Sigmoid colon (tissue), 7 donors: Measurements from ENCODE around the gene MEGF11. TPM values are rescaled to one million over a fixed set of nuclear protein-coding genes. Genes with fewer than 3 reads are reported as not detected.

Source experiments
- DNase-seq: peaks from one replicate; pipeline ENCODE4 v3.0.0-alpha.2; 2019
- H3K27ac ChIP-seq, 4 donors: fragments of 200-600 bp; sonication (generic); one replicate each; pipeline ENCODE4 v1.5.1; 2016 to 2019; ENCODE audit warnings: mild to moderate bottlenecking in 1 of 4
- H3K27me3 ChIP-seq, 3 donors: fragments of 200-600 bp; sonication (generic); one replicate each; pipeline ENCODE4 v1.5.1; 2019; ENCODE audit warnings: mild to moderate bottlenecking in 1 of 3
- H3K36me3 ChIP-seq, 4 donors: fragments of 200-600 bp; sonication (generic); one replicate each; pipeline ENCODE4 v1.5.1; 2016 to 2019
- H3K4me1 ChIP-seq, 4 donors: fragments of 200-600 bp; sonication (generic); one replicate each; pipeline ENCODE4 v1.5.1; 2017 to 2019
- H3K4me3 ChIP-seq, 4 donors: fragments of 200-600 bp; sonication (generic); one replicate each; pipeline ENCODE4 v1.5.1; 2017 to 2019; ENCODE audit warnings: mild to moderate bottlenecking in 2 of 4, moderate library complexity in 1 of 4
- H3K9me3 ChIP-seq, 4 donors: fragments of 200-600 bp in 3 of 4; sonication (generic) in 3 of 4; one replicate each; pipeline versions ENCODE4 v1.5.1 to v1.6.1; 2013 to 2019
- EP300 ChIP-seq, 4 donors: sonication (generic); formaldehyde crosslinking; IDR thresholded peaks; one replicate each; pipeline ENCODE4 v1.6.1; 2017; ENCODE audit warnings: antibody characterized with exemption in 4 of 4
- POLR2A ChIP-seq, 2 donors: fragments of 450-650 bp; IDR thresholded peaks; one replicate each; pipeline ENCODE4 v1.6.1; 2016; ENCODE audit warnings: antibody characterized with exemption in 2 of 2, mild to moderate bottlenecking in 2 of 2, moderate library complexity in 2 of 2
- POLR2AphosphoS5 ChIP-seq, 4 donors: sonication (generic); formaldehyde crosslinking; IDR thresholded peaks; one replicate each; pipeline ENCODE4 v1.6.1; 2017; ENCODE audit warnings: antibody characterized with exemption in 4 of 4
- WGBS, 2 donors: extraction: QIAGEN DNeasy Blood & Tissue Kit; methylation state at CpG; one replicate each; pipeline ENCODE4 v1.1.7; 2013; 5-methylcytosine and 5-hydroxymethylcytosine counted together
- intact Hi-C: fragments of 100-400 bp; cut with DNase I; formaldehyde crosslinking; loops from one replicate; pipeline ENCODE4 v1.15.1; 2023
- polyA plus RNA-seq, 3 donors: library from polyadenylated mRNA; stranded (reverse); fragments of 200-250 nt; gene quantifications; one replicate each; pipeline ENCODE4 v1.2.3, GENCODE V29; 2013
- total RNA-seq, 4 donors: library from RNA; depleted of rRNA; stranded (reverse); fragments of >200 nt; gene quantifications; one replicate each; pipeline ENCODE4 v1.1.0, GENCODE V29; 2016
- TF ChIP-seq, protein P1 (sequence below), 4 experiments: fragments of 450-650 bp in 3 of 4; fragments of 200-600 bp in 1 of 4; IDR thresholded peaks; one replicate each; pipeline ENCODE4 v1.5.1; 2016 to 2019; ENCODE audit warnings: antibody characterized with exemption in 4 of 4, mild to moderate bottlenecking in 3 of 4, moderate library complexity in 2 of 4
- donor health status: healthy with polysubstance abuse.
- donor health status: Bipolar disorder and iron deficiency.
- donor health status: healthy.

MEGF11 gene
- total and polyA plus RNA-seq, 7 donors, result 0.04 TPM; not detected in 6

DNA sequence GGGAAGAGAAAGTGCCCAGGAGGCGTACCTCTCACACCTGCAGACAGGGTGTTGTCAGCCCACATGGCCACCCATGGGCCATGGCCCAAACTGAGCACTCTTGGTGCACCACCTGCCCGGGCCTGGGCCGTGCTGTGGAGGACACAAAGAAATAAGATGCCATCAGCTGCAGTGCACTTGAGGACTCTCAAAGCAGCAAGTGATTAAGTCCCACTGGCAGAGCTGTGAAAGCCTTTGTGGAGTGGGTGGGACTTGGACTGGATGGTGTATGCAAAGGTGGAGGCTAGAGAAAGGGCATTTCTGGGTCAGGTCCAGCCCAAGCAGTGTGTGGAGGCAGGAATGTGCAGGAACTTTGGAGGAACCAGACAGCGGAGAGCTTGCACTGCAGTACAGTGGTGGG, 122.3 kb downstream of the MEGF11 start:
- H3K27ac ChIP-seq, result no peak overlapping the region
- H3K4me3 ChIP-seq, result no peak overlapping the region
- TF ChIP-seq EP300 (IDR thresholded peaks at IDR 0.05) (no peak), POLR2A (IDR thresholded peaks at IDR 0.05) (no peak), POLR2AphosphoS5 (IDR thresholded peaks at IDR 0.05) (no peak)
- TF ChIP-seq, protein P1, sequence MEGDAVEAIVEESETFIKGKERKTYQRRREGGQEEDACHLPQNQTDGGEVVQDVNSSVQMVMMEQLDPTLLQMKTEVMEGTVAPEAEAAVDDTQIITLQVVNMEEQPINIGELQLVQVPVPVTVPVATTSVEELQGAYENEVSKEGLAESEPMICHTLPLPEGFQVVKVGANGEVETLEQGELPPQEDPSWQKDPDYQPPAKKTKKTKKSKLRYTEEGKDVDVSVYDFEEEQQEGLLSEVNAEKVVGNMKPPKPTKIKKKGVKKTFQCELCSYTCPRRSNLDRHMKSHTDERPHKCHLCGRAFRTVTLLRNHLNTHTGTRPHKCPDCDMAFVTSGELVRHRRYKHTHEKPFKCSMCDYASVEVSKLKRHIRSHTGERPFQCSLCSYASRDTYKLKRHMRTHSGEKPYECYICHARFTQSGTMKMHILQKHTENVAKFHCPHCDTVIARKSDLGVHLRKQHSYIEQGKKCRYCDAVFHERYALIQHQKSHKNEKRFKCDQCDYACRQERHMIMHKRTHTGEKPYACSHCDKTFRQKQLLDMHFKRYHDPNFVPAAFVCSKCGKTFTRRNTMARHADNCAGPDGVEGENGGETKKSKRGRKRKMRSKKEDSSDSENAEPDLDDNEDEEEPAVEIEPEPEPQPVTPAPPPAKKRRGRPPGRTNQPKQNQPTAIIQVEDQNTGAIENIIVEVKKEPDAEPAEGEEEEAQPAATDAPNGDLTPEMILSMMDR (IDR thresholded peaks at IDR 0.05), result no peak
- peaks cover 0 to 7% (median 4%) of the 10 kb centered on the region in 3 donors for H3K27me3 ChIP-seq
- WGBS, 2 donors, result 87% methylated on average over 4 of the region's 4 CpGs
- H3K4me1 ChIP-seq, result no peaks in the 10 kb centered on the region
- DNase-seq, result no peak
- intact Hi-C loops, result no loop called here
- no peaks in the 10 kb centered on the region for H3K9me3 ChIP-seq
- H3K36me3 ChIP-seq, result no peaks in the 10 kb centered on the region

DNA sequence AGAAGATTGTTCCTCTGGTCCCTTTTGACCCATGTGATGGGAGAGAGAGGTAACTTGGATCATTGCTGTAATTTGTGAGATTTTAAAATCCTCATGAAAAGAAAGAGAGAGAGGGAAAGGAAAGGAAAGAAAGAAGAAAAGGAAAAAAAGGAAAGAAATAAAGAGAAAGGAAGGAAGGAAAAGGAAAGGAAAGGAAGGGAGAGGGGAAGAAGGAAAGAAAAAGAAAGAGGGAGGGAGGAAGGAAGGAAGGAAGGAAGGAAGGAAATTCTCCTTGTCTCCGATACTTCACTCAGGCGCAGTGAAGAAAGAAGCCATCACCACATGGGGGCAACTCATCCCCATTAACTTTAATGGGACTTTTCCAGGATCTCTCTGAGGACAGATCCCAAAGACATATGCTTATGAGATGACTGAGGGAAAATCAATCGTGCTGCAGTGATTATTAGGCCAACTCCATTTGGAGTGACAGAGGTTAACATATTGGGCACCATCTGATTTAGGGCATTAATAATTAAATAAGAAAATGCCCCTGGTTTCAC, 123.0 kb downstream of the MEGF11 start:
- Histone ChIP-seq H3K4me3 (no peak overlapping the region), H3K9me3 (no peaks in the 10 kb centered on the region), H3K27ac (no peak overlapping the region), H3K36me3 (no peaks in the 10 kb centered on the region), H3K4me1 (no peaks in the 10 kb centered on the region), H3K27me3 (peaks cover 0 to 11% (median 4%) of the 10 kb centered on the region in 3 donors)
- DNase-seq, result no peak
- intact Hi-C loops, result no loop called here
- WGBS, 2 donors, result 56 to 80% methylated on average over 3 of the region's 3 CpGs
- no peak for TF ChIP-seq EP300 (IDR thresholded peaks at IDR 0.05)
- no peak for TF ChIP-seq POLR2A (IDR thresholded peaks at IDR 0.05)
- TF ChIP-seq, protein P1 (IDR thresholded peaks at IDR 0.05), result no peak
- no peak for TF ChIP-seq POLR2AphosphoS5 (IDR thresholded peaks at IDR 0.05)

DNA sequence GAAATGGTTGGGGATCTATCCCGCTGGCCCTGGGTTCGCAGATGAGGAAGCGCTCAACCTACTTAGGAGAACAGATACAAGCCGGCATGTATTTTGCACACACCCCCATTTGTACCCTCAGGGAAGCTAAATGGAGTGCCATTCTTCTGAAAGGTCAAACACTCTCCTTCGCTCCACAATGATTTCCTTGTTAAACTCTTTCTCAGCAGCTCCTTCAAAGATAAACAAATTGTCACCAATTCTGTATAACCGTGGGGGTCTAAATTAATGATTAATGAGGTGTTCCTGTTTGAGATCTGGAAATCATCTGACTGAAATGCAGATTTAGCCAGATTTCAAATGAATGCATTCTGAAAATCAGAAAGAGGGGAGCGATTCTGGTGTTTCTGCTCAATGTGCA, 124.0 kb downstream of the MEGF11 start:
- no peaks in the 10 kb centered on the region for H3K4me1 ChIP-seq
- DNase-seq, result no peak
- H3K27me3 ChIP-seq, result peaks cover 0 to 17% (median 4%) of the 10 kb centered on the region in 3 donors
- no peaks in the 10 kb centered on the region for H3K36me3 ChIP-seq
- WGBS, 2 donors, result 58 to 63% methylated on average over 7 of the region's 7 CpGs
- TF ChIP-seq, protein P1 (IDR thresholded peaks at IDR 0.05), result no peak
- TF ChIP-seq POLR2A (IDR thresholded peaks at IDR 0.05) (no peak), POLR2AphosphoS5 (IDR thresholded peaks at IDR 0.05) (no peak), EP300 (IDR thresholded peaks at IDR 0.05) (no peak)
- H3K4me3 ChIP-seq, result no peak overlapping the region
- no peak overlapping the region for H3K27ac ChIP-seq
- H3K9me3 ChIP-seq, result no peaks in the 10 kb centered on the region
- intact Hi-C loops, result no loop called here

DNA sequence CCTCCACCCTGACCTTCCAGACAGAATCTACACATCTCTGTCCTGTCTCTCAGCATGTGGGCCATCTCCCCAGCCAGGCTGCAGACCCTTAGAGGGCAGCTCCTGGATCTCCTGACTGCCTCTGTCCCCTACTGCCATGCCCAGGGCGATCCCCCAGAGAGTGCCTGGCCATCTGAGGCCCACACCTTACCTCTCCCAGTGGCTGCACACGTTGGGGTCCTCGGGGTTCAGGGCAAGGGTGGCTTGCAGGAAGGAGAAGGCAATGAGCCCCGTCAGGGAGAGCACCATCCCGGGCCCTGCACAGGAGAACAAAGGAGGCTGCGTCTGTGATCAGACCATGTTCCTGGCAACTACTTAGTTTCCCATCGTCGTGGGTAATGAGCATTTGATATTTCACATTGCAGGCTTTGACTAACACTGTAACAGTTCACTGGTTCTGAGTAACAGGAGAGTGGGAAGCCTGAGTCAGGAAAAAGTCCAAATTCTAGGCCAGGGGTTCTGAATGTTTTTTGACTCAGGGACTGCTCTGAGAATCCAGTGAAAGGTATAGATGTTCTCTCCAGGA, 125.4 kb downstream of the MEGF11 start:
- Histone ChIP-seq H3K36me3 (no peaks in the 10 kb centered on the region), H3K9me3 (no peaks in the 10 kb centered on the region), H3K27ac (no peak overlapping the region), H3K4me1 (no peaks in the 10 kb centered on the region), H3K27me3 (peaks cover 0 to 23% (median 4%) of the 10 kb centered on the region in 3 donors), H3K4me3 (no peak overlapping the region)
- WGBS, 2 donors, result 84 to 86% methylated on average over 8 of the region's 8 CpGs
- TF ChIP-seq POLR2A (IDR thresholded peaks at IDR 0.05), result no peak
- TF ChIP-seq, protein P1 (IDR thresholded peaks at IDR 0.05), result no peak
- no peak for TF ChIP-seq EP300 (IDR thresholded peaks at IDR 0.05)
- no peak for TF ChIP-seq POLR2AphosphoS5 (IDR thresholded peaks at IDR 0.05)
- no peak for DNase-seq
- intact Hi-C loops, result no loop called here

DNA sequence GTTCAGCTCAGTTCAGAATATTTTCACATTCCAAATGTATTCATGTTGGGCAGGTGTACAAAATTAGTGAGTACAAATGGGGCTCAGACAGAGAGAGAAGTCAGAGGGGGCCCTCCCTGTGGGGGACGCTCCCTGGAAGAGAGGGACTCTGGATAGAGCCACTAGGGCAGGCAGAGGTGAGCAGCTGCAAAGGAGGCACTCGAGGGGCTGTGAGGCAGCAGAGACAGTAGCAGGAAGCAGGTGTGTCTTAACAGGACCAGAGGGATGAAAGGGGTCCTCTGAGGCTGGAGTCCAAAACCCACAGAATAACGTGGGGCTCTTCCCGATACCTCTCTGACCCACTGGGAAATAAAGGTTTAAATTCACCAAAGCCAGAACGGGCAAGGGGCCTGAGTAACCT, 127.1 kb downstream of the MEGF11 start:
- H3K27me3 ChIP-seq, result peaks cover 0 to 23% (median 4%) of the 10 kb centered on the region in 3 donors
- intact Hi-C loops, result no loop called here
- H3K4me1 ChIP-seq, result no peaks in the 10 kb centered on the region
- 58 to 68% methylated on average over 5 of the region's 5 CpGs for WGBS, 2 donors
- no peak overlapping the region for H3K4me3 ChIP-seq
- H3K36me3 ChIP-seq, result no peaks in the 10 kb centered on the region
- DNase-seq, result no peak
- H3K9me3 ChIP-seq, result no peaks in the 10 kb centered on the region
- no peak overlapping the region for H3K27ac ChIP-seq
- no peak for TF ChIP-seq POLR2AphosphoS5 (IDR thresholded peaks at IDR 0.05)
- TF ChIP-seq, protein P1 (IDR thresholded peaks at IDR 0.05), result no peak
- TF ChIP-seq EP300 (IDR thresholded peaks at IDR 0.05), result no peak
- TF ChIP-seq POLR2A (IDR thresholded peaks at IDR 0.05), result no peak
